ENCODE measurements around the gene MSRB2.
"Not testable (repeated sequence)": the region's sequence is repeated elsewhere in the genome, so short reads cannot be mapped to it uniquely, and the experiment has no call there.

Gene MSRB2

GRCh38 chr10:23095404-23095965 lies at the start of gene MSRB2:
Gene MSRB2, plus strand, starts transcription at chr10:23095579. Its CDS starts 30 bp downstream, at chr10:23095609.
- DNase-seq (ENCODE audit: low read depth in 2 of 2) = peak; percentile 49 to 68

DNA sequence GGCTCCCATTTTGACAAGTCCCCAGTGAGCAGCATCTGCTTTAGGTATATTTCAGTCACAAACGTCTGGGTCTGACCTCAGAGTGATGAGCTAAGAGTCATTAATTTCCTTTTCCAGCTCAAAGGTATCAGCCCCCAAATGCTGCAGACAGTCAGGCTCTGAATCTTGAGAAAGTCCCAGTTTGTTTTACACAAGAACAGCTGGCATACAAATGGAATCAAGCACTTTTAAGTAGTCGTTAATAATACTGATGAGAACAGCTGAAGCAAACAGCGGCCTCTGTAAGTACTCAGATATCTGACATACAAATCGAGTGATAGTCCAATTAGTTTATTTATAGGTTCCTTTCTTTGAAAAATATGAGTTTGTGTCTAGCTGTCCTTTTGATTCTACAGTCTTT lies 49.4 kb upstream of the MSRB2 start:
- DNase-seq (ENCODE audit: low read depth in 2 of 2) = no peak

DNA sequence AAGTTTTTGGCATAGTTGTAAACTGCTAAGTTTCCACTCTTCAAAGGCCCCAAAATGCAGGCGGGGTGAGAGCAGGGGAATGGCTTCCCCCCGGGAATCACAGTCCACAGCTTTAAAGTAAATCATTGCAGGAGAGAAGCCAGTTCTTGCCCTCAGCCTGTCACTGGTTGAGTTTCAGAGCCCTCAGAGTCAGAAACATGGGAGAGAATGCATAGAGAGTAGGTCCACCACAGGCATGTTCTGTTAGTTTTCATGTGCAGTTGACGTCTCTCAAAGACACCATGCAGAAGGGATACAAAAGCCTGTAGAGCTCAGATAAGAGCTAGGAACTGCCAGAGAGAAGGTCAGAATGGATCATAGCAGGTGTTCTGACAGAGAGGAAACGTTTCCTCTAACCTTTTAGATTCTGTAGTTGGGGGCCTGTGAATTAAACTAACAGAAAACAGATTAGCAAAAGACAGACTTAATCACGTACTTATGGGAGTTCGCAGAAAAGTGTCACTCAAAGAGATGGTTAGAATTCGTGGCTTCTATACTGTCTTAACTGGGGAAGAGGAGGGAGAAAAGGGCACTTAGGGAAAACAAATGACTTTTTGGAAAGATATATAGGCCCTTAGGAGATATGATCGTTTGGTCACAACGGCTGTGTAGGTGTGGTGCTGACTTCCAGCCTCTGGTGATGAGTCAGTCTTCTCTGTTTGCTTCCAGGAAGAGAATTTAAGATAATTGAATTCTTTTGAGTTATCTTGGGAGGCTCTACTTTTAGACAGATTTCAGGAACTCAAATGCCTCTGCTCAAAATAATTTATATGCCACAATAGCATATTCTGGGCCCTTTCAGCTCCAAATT lies 48.0 kb upstream of the MSRB2 start:
- no peak for DNase-seq (ENCODE audit: low read depth in 2 of 2)

- no peak for DNase-seq (ENCODE audit: low read depth in 2 of 2)
These were observed 47.2 kb upstream of the MSRB2 start for GRCh38 chr10:23048191-23048590.

- no peak for DNase-seq (ENCODE audit: low read depth in 2 of 2)
These were observed 44.1 kb upstream of the MSRB2 start for GRCh38 chr10:23051278-23051677.

- no peak for DNase-seq (ENCODE audit: low read depth in 2 of 2)
These were observed 43.5 kb upstream of the MSRB2 start for GRCh38 chr10:23051855-23052331.

GRCh38 chr10:23053036-23053435 lies 42.3 kb upstream of the MSRB2 start:
- no peak for DNase-seq (ENCODE audit: low read depth in 2 of 2)

GRCh38 chr10:23055424-23056185 lies 39.8 kb upstream of the MSRB2 start:
- no peak for DNase-seq (ENCODE audit: low read depth in 2 of 2)

DNA sequence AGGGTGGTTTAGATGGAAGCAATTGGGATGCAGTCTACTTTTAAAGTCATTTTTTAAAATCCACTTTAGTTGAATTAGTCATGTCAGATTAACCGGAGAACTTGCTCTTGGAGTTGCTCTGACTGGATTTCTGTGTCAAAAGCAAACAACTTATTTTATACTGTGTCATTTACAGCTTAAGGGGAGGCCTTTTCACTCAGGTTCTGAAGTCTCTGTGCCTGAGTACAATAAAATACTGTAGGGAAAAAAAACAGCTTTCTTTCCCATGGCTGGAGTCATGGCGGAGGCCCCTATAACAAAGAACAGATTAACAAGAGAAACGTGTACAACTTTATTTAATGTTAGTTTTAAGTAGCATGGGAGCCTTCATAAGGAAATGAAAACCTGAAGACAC lies 39.2 kb upstream of the MSRB2 start:
- DNase-seq (ENCODE audit: low read depth in 2 of 2) = no peak

DNA sequence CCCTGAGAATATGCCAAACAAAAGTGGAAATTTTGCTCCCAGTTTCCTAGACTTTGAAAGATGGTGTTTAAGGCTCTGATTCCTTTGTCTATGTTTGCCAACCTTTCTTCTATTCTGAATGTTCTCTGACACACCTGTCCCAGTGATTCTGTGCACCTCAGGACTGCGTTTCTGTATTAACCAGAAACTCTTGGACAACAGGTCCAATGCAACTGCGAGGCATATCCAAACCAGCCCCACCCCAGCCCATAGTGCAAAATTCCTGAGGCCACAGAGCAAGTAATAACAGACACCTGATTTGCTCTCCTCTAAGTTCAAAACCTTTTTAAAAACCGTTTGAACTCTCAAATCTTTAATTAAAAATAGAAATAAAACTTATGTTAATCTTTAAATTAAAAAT lies 37.0 kb upstream of the MSRB2 start:
- DNase-seq (ENCODE audit: low read depth in 2 of 2) = no peak

- no peak for DNase-seq (ENCODE audit: low read depth in 2 of 2)
These were observed 34.5 kb upstream of the MSRB2 start for GRCh38 chr10:23060918-23061317.

- DNase-seq (ENCODE audit: low read depth in 2 of 2) = no peak
These were observed 32.1 kb upstream of the MSRB2 start for GRCh38 chr10:23063045-23063972.

- no peak for DNase-seq (ENCODE audit: low read depth in 2 of 2)
These were observed 31.2 kb upstream of the MSRB2 start for GRCh38 chr10:23063973-23064812.

- DNase-seq (ENCODE audit: low read depth in 2 of 2) = not testable (repeated sequence)
These were observed 30.6 kb upstream of the MSRB2 start for GRCh38 chr10:23064813-23065114.

GRCh38 chr10:23065181-23065948 lies 30.0 kb upstream of the MSRB2 start:
- no peak for DNase-seq (ENCODE audit: low read depth in 2 of 2)

GRCh38 chr10:23067337-23067736 lies 28.0 kb upstream of the MSRB2 start:
- DNase-seq (ENCODE audit: low read depth in 2 of 2) = no peak

DNA sequence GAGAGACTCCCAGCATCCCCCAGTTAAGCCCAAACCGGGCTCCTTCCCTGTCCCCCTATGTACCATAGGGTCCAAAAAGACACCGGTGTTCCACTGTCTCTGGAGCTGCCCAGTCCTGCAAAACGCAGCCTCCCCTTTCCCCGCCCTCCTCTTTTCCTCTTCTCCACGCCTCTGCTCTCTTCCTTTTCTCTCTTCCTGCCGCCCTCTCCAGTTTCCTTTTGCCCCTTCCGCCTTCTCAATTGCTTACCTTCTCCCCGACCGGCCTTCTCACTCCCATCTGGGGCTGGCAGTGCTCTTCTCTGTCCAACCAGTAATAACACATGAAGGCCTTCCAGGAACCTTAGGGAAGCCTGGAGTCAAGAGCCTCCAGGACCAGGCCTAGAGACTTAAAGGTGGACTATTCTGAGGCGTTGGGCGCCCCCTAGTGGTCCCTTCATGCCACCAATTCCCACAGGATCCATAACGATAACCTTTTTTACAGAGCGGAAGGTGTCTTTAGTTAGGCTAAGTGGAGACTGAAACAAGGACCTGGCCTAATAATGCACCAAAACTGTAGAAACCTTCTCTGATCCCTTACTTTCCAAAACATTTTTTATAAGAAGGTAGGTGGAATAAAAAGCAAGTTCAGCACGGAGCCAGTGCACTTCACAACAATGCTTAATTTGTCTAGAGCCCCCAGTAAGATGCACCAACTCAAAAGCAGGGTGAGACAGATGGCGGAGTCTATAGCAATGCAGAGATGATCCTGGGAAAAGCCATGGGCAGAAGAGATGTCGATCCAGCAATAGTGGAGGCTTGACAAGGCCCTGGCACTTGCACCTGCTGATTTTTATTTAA lies 27.2 kb upstream of the MSRB2 start:
- peak; percentile 53 to 59 for DNase-seq (ENCODE audit: low read depth in 2 of 2)

DNA sequence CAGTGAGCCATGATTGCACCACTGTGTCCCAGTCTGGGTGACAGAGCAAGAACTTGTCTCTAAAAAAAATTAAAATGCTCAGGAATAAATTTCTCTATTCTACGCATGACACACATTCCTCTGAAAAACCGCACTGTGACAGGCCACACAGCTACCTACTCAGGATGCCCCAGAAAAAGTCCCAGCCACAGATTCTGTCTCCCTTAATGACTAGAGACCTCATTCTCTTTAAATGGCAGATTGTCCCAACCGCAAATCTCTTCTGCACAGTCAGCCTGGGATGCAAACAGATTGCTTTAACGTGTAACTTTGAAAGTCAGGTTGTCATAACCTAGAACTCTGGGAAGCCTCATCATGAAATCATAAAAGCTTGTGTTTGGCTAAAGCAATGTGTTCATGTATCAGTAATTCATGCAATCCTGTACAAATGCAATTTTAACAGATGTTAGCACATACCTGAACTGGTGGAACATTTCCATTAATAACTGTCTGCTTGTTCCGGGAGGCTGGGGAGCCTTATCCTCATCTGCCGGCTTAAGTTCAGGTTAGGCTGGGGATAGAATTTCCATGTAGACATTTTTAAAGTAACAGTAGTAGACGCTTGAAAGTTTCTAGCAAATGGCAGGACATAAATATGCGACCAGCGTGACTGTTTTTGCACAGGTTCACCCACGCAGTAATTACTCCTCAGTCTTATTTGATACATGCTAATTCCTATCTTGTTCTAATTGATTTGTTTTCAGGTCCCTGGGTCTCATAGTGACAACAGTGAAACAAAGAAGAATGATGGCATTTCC lies 26.2 kb upstream of the MSRB2 start:
- peak in 1 of 2 donors; percentile 19 for DNase-seq (ENCODE audit: low read depth in 2 of 2)

All from stimulated activated CD4-positive, alpha-beta T cell treated with anti-CD3 and anti-CD28 coated beads, Interleukin-4, amount 100 ng/mL, for 48 hours (primary cell).